HS-5 (cell line): ENCODE results near the gene RNF187.

Source experiments
- DNase-seq: peaks from one replicate; pipeline ENCODE4 v3.0.0-alpha.2; 2012; ENCODE audit warnings: low read depth

The RNF187 gene

DNA sequence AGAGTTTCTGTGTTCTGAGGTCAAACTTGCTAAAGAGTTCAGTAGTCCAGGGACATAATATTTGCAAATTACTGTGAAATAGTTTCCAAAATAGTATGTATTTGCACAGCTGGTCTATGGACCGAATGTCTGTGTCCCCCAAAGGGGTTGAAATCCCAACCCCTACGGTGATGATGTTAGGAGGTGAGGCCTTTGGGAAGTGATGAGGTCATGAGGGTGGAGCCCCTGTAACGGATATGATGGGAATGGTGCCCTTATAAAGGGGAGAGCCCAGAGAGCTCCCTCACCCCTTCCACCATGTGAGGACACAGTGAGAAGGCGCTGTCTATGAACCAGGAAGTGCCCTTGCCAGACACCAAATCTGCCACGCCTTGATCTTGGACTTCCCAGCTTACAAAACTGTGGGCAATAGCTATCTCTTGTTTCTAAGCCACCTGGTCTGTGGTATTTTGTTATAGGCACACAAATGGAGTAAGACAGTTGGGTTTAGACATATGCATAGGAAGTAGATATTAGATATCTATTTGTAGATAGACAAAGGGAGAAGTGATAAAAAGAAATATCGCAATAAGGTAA is 21.7 kb downstream of the RNF187 start:
- no peak for DNase-seq

DNA sequence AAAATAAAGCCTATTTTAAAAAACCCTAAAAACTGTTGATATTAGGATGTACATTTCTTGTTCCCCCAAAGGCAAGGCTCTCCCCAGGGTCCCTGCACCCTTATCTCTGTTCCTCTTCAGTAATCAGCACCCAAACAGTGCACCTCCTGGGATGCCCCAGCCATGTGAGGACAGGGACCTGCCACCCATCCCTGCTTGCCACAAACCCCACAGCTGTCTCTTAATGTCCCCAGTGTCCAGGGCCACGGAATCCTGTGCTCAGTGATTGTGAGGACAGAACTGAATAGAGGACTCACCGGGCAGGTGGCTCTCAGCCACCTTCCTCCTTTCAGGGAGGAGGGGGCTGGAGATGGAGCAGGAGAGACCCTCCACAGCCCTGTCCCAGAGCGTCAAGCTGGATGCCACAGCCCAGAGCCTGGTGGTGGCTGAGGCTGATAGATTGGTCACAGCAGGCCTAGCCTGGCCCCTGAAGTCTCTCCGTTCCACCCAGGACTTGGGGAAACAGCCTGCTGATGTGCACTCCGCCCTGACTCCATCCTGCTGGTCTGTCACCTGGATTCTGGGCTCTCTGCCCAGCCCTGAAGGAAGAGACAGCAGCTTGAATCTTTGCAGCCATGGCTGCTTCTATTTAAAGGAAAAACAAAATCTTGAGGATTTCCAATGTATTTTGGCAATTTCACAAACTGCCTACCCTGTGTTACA is 23.1 kb downstream of the RNF187 start:
- DNase-seq, result no peak

DNA sequence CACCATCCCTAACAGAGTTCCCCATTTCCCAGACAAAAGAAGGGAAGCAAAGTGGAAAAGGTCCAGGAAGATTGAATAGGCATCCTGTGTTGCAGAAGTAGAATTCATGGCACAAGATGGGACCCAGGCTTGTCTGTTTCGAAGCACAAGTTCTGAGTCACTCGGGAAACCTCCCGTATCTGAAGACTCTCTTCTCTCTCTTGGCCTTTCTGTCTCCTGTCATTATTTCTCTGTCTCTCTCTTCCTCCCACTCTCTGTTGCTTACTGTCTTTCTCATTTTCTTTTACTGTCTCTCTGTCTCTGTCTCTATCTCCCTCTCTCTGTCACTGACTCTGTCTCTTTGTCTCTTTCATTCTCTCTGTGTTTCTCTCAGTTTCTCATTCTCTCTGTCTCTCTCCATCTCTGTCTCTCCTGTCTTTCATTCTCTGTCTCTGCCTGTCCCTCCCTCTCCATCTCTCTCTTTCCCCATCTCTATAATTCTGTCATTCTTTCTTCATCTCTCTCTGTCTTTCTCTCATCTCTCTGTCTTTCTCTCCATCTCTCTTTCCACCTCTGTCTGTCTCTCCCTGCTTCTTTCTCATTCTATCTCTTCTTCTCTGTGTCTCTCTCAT is 23.7 kb downstream of the RNF187 start:
- no peak for DNase-seq

- no peak for DNase-seq
Measured at GRCh38 chr1:228511546-228512445, 24.6 kb downstream of the RNF187 start.

GRCh38 chr1:228512781-228513198 is 25.6 kb downstream of the RNF187 start:
- no peak for DNase-seq

GRCh38 chr1:228513236-228513900 is 26.2 kb downstream of the RNF187 start:
- no peak for DNase-seq

DNA sequence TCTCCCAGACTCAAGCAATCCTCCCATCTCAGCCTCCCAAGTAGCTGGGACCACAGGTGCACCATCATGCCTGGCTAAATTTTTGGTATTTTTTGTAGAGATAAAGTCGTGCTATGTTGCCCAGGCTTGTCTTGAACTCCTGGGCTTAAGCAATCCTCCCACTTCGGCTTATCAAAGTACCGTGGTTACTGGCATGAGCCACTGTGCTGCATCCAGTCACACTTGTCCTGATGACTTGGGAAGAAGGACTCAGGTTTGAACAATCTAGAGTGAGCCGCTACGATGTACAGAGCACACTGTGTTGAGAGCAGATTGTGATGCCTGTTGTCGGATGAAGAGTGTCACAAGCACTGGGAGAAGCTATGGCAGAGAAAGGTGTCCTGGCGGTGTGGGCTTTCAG is 27.2 kb downstream of the RNF187 start:
- DNase-seq, result no peak

DNA sequence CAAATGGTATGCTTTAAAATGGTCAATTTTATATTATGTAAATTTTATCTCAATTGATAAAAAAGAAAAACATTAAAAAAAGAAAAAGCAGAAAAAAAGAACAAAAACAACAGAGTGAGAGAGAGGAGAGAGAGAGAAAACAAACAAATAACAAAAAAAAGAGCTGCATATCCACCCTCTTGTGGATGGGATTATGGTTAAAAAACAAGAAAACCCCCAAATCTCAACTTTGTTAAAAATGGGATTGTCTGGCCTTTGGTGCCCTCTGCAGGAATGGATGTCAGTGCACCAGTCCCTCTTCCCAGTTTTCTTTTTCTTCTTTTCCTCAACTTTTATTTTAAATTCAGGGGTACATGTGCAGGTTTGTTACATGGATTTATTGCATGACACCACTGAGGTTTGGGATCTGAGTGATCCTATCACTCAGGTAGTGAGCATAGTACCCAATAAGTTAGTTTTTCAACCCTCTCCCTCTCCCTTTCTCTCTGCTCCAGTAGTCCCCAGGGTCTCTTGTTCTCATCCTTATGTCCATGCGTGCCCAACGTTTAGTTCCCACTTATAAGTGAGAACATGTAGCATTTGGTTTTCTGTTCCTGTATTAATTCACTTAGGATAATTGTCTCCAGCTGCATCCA is 28.1 kb downstream of the RNF187 start:
- DNase-seq, result peak; percentile 22

- no peak for DNase-seq
Measured at GRCh38 chr1:228517655-228518054, 30.5 kb downstream of the RNF187 start.

- DNase-seq, result no peak
Measured at GRCh38 chr1:228527596-228527995, 40.4 kb downstream of the RNF187 start.

GRCh38 chr1:228528612-228529011 is 41.4 kb downstream of the RNF187 start:
- no peak for DNase-seq

GRCh38 chr1:228530086-228530758 is 43.0 kb downstream of the RNF187 start:
- no peak for DNase-seq

GRCh38 chr1:228530951-228531731 is 44.0 kb downstream of the RNF187 start:
- DNase-seq, result no peak

- DNase-seq, result no peak
Measured at GRCh38 chr1:228538831-228539230, 51.6 kb downstream of the RNF187 start.

DNA sequence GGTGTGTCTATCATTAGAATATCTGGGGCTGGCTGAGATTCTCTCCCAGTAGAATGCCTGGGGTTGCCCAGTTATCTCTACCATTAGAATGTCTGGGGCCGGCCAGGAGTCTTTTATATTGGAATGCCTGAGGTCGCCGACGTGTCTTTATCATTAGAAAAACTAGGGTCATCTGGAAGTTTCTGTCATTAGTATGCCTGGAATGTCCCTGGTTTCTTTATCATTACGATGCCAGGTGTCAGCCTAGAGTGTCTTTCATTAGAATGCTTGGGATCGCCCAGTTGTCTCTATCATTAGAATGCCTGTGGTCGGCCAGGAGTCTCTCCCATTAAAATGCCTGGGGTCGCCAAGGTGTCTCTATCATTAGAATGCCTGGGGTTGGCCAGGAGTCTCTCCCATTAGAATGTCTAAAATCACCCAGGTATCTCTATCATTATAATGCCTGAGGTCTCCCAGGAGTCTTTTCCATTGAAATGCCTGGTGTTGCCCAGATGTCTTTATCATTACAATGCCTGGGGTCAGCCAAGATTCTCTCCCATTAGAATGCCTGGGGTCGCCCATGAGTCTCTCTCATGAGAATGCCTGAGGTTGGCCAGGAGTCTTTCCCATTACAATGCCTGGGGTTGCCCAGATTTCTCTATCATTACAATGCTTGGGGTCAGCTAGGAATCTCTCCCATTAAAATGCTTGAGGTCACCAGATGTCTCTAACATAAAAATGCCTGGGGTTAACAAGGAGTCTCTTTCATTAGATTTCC is 53.2 kb downstream of the RNF187 start:
- DNase-seq, result no peak

DNA sequence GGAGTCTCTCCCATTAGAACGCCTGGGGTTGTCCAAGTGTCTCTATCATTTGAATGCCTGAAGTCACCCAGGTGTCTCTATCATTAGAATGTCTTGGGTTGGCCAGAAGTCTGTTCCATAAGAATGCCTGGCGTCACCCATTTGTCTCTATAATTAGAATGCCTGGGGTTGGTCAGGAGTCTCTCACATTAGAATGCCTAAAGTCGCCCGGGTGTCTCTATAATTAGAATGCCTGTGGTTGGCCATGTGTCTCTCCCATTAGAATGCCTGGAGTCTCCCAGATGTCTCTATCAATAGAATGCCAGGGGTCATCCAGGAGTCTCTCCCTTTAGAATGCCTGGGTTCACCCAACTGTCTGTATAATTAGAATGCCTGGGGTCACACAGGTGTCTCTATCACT is 54.5 kb downstream of the RNF187 start:
- no peak for DNase-seq

GRCh38 chr1:228542376-228542775 is 55.2 kb downstream of the RNF187 start:
- no peak for DNase-seq

GRCh38 chr1:228542981-228543380 is 55.8 kb downstream of the RNF187 start:
- no peak for DNase-seq

- DNase-seq, result no peak
Measured at GRCh38 chr1:228543396-228543795, 56.2 kb downstream of the RNF187 start.
